NK-92 (cell line): ENCODE data around the gene BRIP1.
"Not testable (repeated sequence)": the region's sequence is repeated elsewhere in the genome, so short reads cannot be mapped to it uniquely, and the experiment has no call there.

ENCODE experiments used
- DNase-seq: peaks from one replicate; lab custom pipeline; 2025; ENCODE audit not compliant: unreplicated experiment; lab: John Stamatoyannopoulos, UW

Gene BRIP1

DNA sequence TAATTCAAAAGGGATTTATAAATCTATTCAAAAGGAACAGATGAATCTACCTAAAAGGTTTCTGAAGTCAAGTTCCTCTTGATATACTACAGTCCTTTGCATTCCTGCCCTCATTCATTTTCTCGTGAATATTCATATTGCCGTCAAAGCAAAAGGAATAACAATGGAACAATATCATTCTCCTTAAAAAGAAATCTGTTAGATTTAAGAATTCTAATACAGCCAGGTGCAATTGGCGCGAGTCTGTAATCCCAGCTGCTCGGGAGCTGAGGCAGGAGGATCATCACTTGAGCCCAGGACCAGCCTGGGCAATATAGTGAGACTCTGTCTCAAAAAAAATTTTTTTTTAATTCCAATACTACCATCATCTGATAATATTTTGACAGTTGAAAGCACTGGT is 130.3 kb downstream of the BRIP1 start:
- no peak for DNase-seq

DNA sequence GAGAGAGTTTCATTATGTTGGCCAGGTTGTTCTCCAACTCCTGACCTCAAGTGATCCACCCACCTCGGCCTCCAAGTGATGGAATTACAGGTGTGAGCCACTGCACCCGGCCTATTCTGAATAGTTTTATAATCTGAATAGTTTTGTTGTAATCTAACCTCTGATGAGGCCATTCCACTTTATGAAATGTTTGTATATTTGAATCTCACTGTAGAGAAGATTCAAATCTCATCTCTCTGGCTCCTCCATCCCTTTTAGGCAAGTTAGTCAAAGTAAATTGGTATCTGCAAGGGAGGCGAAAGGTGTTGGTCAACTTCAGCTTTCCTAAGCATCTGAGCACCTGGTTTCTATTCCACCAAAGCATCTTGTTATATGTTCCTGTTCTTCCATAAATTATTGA is 131.2 kb downstream of the BRIP1 start:
- no peak for DNase-seq

DNA sequence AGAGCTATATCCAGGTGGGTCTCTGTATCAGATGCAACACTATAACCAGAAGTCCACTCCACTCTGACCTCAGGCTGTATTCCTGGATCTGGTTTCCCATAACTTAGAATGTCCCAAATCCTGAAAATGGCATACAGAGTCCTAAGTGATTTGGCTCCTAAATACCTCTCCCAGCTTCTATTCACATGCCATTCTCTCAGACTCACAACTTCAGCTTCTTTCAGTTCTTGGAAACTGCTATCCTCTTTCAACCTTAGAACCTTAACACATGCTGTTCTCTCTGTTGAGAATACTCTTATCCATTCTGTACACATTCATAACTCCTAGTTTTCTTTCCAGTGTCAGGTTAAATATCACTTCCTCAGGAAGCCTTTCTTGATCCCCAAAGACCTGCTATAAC is 132.0 kb downstream of the BRIP1 start:
- DNase-seq: no peak

DNA sequence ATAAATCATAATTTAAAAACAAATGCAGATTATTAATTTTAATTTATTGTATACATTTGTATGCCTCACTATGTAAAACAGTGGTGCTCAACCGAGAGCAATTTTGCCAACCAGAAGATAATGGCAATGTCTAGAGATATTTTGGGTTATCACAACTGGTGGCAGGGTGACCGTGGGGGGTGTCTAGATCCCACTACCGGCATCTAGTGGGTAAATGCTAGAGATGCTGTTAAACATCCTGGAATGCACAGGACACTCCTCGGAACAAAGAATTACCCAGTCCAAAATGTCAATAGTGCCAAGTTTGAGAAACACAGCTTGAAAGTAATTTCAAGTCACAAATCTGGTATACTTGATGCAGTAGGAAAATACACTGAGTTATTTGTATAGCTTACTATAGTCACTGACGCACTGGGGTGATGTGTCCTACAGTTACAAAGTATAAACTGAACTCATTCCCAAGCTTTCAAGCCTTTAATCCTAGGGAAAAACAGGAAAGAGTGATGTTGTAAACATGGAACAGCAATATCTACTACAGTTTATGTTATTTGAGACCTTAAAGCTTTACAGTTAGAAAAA is 133.5 kb downstream of the BRIP1 start:
- no peak for DNase-seq

DNA sequence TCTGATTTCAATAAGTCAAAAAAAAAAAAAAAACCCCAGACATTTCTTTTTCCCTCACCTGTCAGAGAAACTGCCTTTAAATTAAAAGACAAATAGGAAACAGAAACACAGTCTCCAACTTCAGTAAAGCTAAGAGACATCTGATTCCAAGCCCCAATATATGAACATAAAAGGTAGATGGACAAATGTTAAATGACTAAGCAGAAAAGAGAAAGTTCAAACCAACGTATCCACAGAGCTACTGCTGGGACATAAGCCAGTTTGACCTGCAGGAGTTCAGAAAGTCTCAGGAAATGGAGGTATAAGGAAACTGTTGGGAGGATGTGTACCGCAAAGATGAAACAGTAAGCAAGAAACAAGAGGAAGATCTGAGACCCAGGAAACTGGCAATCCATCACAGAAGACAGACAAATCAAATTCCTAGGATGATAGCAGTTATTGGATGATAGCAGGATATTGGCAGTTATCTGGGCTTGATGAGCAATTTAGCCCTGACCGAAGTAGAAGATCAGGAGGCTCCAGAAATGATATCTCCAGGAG is 135.0 kb downstream of the BRIP1 start:
- DNase-seq: no peak

DNA sequence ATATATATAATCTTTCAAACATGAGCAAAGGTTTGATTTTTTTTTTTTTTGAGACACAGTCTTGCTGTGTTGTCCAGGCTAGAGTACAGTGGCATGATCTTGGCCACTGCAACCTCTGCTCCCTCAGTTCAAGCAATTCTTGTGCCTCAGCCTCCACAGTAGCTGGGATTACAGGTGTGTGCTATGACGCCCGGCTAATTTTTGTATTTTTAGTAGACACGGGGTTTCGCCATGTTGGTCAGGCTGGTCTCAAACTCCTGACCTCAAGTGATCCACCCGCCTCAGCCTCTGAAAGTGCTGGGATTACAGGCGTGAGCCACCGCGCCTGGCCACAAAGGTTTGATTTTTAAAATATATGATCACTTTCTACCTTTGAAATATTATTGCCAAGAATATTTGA is 135.5 kb downstream of the BRIP1 start:
- DNase-seq: not testable (repeated sequence)

DNA sequence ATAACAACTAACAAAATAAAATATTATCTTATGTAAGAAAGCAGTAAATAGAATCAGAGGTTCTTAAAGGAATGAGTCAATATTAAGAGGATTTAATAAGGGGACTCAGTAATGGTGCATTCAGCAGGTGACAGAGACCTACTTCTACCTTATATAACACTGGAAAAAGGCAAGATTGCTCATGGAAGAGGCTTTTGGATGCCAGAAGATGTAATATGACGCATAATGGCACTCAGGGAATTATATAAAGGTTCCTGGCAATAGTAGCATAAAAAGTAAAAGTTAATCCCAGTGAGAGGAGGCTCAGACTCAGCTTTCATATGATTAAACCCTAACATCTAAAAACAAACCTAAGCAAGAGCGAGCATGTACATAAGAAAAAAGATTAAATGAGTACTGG is 136.4 kb downstream of the BRIP1 start:
- DNase-seq: no peak

DNA sequence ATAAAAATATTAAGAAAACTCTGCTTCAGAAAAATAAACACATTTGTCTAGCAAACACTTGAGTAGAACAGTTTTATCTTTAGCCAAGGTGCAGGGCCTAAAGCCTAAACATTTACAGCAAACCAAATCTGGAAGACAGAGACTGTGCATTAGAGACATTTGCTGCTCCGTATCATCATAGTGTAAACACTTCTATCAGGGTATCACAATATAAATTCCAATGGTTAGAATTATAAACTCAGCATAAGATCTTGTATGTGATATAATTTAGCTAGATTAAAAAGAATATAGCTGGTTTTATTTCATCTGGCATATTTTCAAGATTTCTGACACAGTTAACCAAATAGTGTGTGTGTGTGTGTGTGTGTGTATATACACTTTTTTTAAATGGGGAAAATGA is 138.6 kb downstream of the BRIP1 start:
- no peak for DNase-seq

DNA sequence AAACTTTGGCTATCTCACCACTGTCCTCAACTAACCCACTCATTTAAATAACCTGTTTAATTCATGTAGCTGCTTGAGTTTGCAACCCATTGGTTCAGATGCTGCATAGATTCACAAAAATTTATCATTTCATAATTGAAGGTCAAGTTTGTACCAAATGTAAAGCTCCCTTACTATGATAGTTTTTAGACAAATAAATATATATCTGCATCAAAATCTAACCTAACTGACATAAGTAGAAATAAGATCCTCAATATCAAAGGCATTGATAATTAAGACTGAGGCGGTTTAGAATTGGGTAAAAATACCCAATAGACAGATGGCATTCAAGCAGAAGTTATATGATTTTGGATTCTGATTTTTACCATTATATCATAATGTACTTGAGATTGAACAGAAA is 139.4 kb downstream of the BRIP1 start:
- no peak for DNase-seq

DNA sequence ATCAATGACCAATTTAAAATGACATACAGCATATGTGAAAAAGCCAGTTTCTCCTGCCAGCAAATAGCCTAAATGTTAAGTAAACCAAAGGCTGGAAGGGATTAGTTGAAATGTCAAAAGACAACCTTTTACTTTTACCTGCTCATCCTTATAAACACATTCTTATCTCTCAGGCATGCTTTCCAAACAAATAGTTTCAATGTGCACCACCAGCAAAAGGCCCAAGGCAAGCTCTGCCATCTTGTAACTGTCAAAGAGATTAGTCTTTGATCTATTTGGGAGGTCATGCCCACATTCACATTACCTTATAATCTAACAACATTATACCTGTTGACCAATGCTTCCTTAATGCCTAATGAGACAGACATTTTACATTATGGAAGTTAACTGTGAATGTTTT is 140.1 kb downstream of the BRIP1 start:
- DNase-seq: no peak

DNA sequence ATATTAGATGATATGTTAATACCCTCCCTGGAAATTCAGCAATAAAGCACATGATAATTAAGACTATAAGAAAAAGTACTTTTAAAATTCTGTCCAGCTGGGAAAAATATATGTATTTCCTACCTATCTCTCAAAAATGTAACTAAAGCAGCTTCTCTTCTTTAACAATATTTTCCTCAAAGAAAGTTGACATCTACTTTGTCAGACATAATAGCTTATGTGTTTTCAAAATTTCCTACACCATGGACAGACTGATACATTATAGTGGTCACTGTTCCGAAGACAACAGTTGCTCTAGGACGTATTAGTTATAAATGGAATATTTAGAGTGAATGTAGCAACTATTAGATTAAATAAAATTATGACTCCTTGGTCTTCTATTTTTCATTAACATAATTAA is 140.9 kb downstream of the BRIP1 start:
- no peak for DNase-seq

DNA sequence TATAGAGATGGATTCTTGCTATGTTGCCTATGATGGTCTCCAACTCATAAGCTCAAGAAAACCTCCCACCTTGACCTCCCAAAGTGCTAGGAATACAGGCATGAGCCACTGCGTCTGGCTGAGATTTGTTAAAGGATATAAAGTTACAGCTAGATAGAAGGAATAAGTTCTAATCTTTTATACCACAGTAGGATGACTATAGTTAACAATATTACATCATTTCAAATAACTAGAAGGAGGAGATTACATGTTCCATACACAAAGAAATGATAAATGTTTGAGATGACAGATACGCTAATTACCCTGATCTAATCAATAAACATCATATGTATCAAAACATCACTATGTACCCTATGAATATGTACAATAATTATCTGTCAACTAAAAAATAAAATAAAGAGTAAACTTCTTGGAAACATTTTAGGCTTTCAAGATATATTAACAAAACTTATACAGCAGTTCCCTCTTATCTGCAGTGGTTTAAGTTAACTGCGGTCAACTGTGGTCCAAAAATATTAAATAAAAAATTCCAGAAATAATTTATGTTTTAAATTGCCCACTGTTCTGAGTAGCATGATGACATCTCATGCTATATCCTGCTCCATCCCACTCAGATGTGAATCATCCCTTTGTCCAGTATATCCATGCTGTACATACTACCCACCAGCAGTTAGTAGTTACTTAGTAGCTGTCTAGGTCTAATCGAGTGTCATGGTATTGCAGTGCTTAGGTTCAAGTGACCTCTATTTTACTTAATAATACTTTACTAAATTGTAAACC is 143.1 kb downstream of the BRIP1 start:
- no peak for DNase-seq

DNA sequence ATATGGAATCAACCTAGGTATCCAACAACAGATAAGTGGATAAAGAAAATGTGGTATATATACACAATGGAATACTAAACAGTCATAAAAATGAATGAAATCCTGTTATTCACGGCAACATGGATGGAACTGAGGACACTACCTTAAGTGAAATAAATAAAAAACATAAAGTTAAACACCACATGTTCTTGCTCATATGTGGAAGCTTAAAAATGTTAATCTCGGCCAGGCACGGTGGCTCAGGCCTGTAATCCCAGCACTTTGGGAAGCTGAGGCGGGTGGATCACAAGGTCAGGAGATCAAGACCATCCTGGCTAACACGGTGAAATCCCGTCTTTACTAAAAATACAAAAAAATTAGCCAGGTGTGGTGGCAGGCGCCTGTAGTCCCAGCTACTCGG is 144.1 kb downstream of the BRIP1 start:
- not testable (repeated sequence) for DNase-seq

DNA sequence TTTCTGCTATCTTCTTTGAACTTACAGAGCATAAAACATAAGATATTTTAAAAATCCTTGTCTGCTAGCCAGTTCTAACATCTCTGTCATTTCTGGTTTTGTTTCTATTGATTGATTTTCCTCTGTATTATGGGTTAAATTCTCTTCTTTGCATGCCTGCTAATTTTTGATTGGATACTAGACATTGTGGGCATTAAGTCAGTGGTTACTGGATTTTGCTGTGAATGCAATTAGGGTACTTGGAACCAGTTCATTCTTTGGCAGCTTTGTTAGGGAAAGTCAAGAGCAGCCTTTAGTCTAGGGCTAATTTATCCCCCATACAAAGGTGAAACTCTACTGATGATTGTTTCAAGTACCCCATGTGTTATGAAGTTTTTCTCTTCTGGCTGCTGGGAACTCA is 145.3 kb downstream of the BRIP1 start:
- no peak for DNase-seq

DNA sequence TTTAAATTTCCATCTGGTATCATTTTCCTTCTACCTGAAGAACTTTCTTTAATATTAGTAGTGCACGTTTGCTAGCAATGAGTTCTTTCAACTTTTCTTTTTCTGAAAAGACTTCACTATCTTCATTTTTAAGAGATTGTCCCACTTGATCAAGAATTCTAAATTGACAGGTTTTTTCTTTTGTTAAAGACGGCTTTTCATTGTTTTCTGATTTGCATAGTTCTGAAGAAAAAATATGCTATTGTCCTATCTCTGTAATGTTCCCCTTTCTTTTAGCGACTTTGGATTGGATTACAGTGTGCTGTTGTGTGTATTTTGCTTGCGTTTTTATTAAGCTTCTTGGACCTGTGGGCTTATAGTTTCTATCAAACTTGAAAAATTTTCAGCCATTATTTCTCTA is 146.0 kb downstream of the BRIP1 start:
- DNase-seq: no peak

DNA sequence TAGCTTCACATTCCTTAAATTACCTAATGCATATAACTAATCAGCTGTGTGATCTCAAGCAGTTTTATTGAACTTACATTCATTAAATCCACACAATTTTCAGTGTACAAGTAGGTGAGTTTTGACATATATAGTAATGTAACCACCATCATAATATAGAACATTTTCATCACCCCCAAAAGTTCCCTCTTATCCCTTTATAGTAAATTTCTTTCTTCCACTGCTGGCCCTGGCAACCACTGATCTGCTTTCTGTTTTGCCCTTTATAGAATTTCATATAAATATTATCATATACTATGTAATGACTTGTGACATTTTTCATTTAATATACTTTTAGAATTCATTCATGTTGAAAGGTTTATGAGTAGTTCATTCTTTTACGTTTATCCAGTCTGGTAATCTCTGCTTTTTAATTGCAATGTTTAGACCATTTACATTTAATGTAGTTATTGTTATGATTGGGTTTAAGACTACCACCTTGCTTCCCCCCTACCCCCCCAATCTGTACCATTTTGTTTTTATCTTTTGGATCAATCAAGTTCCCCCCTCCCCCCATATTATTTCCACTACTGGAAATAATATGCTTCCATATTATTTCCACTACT is 147.0 kb downstream of the BRIP1 start:
- no peak for DNase-seq

DNA sequence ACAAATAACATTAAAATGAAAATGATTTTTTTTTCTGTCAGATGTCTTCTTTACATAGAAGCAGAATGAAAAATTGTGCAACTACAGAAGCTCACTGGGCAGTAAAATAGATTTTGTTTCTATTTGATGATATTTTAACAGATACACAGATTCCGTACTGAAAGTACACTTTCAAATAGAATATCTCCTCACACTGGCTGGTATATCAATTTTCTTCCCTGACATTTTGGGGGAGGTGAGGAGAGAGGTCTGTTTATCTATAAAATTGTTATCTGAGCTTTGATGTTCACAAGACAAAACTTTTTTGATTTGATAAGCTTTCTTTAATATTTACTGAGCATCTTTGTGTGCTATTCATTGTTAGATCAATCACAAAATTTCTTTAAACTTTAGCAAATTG is 148.0 kb downstream of the BRIP1 start:
- no peak for DNase-seq

DNA sequence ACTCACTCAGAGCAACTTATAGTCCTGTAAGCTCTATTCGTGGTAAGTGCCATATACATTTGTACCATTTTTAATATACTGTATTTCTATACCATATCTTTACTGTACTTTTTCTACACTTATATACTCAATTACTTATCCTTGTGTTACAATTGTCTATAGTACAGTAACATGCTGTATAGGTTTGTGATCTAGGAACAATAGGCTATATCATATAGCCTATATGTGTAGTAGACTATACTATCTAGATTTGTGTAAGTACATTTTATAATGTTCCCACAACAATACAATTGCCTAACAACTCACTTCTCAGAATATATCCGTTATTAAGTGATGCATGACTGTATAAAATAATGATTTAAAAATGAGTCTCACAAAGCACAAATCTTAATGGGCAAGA is 149.0 kb downstream of the BRIP1 start:
- DNase-seq: no peak

DNA sequence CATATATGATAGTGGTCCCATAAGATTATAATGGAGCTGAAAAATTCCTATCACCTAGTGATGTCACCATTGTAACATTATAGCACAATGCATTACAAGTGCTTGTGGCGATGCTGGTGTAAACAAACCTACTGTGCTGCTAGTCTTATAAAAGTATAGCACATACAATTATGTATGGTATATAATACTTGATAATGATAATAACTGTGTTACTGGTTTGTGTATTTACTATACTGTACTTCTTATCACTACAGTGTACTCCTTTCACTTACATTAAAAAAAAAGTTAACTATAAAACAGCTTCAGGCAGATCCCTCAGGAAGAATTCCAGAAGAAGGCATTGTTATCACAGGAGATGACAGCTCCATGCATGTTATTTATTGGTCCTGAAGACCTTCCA is 150.3 kb downstream of the BRIP1 start:
- no peak for DNase-seq

DNA sequence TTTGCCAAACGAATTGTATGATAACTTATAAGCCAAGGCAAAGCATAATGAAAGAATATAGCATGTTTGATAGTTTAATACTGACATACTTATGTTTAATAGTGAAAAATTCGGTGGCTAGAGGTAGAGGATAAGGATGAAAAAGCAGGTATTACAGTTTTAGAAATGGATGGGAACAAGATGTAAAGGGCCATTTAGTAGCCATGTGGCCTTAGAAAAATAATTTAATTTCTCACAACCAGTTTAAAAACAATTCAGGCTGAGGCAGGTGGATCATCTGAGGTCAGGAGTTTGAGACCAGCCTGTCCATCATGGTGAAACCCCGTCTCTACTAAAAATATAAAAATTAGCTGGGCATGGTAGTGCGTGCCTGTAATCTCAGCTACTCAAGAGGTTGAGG is 152.8 kb downstream of the BRIP1 start:
- DNase-seq: no peak

DNA sequence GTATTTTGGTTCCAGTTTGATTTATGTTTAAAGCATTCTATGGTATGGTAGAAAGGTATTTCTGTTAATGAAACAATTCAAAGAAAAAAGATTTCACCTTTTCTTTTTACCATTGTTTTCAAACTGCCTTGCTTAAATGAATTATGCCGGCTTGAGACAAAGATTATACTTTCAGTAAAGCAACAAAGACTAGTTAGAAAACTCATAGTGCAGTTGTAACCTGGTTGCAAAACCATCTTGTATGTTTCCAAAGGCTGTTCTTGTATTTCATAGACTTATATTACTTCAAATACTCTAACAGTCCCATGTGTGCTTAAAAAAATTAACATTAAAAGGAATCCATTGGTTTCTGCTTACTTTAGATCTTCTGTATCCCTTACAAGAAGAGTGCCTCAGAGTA is 153.8 kb downstream of the BRIP1 start:
- no peak for DNase-seq

DNA sequence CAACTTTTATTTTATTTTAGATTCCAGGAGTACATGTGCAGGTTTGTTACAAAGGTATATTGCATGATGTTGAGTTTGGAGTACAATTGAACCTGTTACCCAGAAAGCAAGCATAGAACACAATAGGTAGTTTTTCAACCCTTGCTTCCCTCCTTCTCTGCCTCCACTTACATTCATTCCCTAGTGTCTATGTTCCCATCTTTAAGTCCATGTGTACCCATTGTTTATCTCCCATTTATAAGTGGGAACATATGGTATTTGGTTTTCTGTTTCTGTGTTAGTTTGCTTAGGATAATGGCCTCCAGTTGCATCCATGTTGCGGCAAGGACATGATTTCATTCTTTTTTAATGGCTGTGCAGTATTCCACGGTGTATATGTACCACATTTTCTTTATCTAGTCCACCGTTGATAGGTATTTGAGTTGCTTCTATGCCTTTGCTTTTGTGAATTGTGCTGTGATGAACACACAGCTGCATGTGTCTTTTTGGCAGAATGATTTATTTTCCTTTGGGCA is 158.3 kb downstream of the BRIP1 start:
- no peak for DNase-seq
